GM23338 (cell line): ENCODE results near the gene ACTR6. TPM values are rescaled to one million over a fixed set of nuclear protein-coding genes. Genes with fewer than 3 reads are reported as not detected.

Source experiments
- ATAC-seq: fragments of 200-7000 bp; cut with Tn5 transposase; 3 replicates; pipeline ENCODE4 v1.9.1; 2020
- DNase-seq: peaks from one replicate; pipeline ENCODE4 v3.0.0-alpha.2; 2015; ENCODE audit warnings: low spot score
- H2AFZ ChIP-seq: fragments of 200-600 bp; sonication (generic); 2 replicates; pipeline ENCODE4 v1.8.0; 2016; ENCODE audit warnings: antibody characterized with exemption, mild to moderate bottlenecking, moderate library complexity
- H3F3A ChIP-seq: fragments of 200-600 bp; sonication (generic); replicated peaks from 2 replicates; pipeline ENCODE4 v1.8.0; 2017; ENCODE audit warnings: antibody characterized with exemption, mixed run types, low read depth
- H3K27ac ChIP-seq: fragments of 200-600 bp; sonication (generic); 2 replicates; pipeline ENCODE4 v1.6.1; 2016; ENCODE audit warnings: low read depth
- H3K27me3 ChIP-seq: fragments of 200-600 bp; sonication (generic); 2 replicates; pipeline ENCODE4 v1.8.0; 2016; ENCODE audit warnings: mild to moderate bottlenecking, mixed run types, moderate library complexity; ENCODE audit not compliant: insufficient read depth
- H3K36me3 ChIP-seq: fragments of 200-600 bp; sonication (generic); 2 replicates; pipeline ENCODE4 v1.8.0; 2016; ENCODE audit warnings: mild to moderate bottlenecking; ENCODE audit not compliant: insufficient read depth
- H3K4me1 ChIP-seq: fragments of 200-600 bp; sonication (generic); 2 replicates; pipeline ENCODE4 v1.8.0; 2016; ENCODE audit warnings: mild to moderate bottlenecking, moderate library complexity; ENCODE audit not compliant: insufficient read depth
- H3K4me2 ChIP-seq: fragments of 200-600 bp; sonication (generic); 2 replicates; pipeline ENCODE4 v1.7.1; 2017; ENCODE audit warnings: mixed run types
- H3K4me3 ChIP-seq: fragments of 200-600 bp; sonication (generic); 2 replicates; pipeline ENCODE4 v1.6.1; 2016; ENCODE audit warnings: mixed run types
- H3K79me2 ChIP-seq: fragments of 200-600 bp; sonication (generic); replicated peaks from 2 replicates; pipeline ENCODE4 v1.8.0; 2017; ENCODE audit warnings: mild to moderate bottlenecking; ENCODE audit not compliant: insufficient read depth
- H3K9me2 ChIP-seq: fragments of 200-600 bp; sonication (generic); 2 replicates; pipeline ENCODE4 v1.8.0; 2017; ENCODE audit not compliant: insufficient read depth
- H4K20me1 ChIP-seq: fragments of 200-600 bp; sonication (generic); replicated peaks from 2 replicates; pipeline ENCODE4 v1.8.0; 2017; ENCODE audit warnings: mild to moderate bottlenecking; ENCODE audit not compliant: insufficient read depth
- H3K27ac Mint-ChIP-seq: 2 replicates; pipeline ENCODE4 v1.8.0; 2020; ENCODE audit warnings: inconsistent platforms, mild to moderate bottlenecking, moderate library complexity, mixed read lengths
- H3K27me3 Mint-ChIP-seq: 3 replicates; pipeline ENCODE4 v1.8.0; 2022; ENCODE audit warnings: low read depth, mild to moderate bottlenecking, moderate library complexity, mixed read lengths, inconsistent platforms; ENCODE audit not compliant: insufficient read depth, poor library complexity
- H3K36me3 Mint-ChIP-seq: 3 replicates; pipeline ENCODE4 v1.8.0; 2021; ENCODE audit warnings: low read depth, mild to moderate bottlenecking, inconsistent platforms, moderate library complexity, mixed read lengths
- H3K4me1 Mint-ChIP-seq: 3 replicates; pipeline ENCODE4 v1.8.0; 2020; ENCODE audit warnings: mild to moderate bottlenecking, inconsistent platforms, mixed read lengths
- H3K4me3 Mint-ChIP-seq: 3 replicates; pipeline ENCODE4 v1.8.0; 2021; ENCODE audit warnings: moderate library complexity, mild to moderate bottlenecking, inconsistent platforms, mixed read lengths
- H3K9me3 Mint-ChIP-seq: 3 replicates; pipeline ENCODE4 v1.8.0; 2020; ENCODE audit warnings: moderate library complexity, mild to moderate bottlenecking, inconsistent platforms, mixed read lengths
- EZH2 ChIP-seq: fragments of 200-600 bp; sonication (generic); IDR thresholded peaks from one replicate; pipeline ENCODE4 v1.8.0; 2017; ENCODE audit warnings: antibody characterized with exemption, mild to moderate bottlenecking, low read depth; ENCODE audit not compliant: unreplicated experiment
- EZH2phosphoT487 ChIP-seq: fragments of 200-600 bp; sonication (generic); IDR thresholded peaks from one replicate; pipeline ENCODE4 v1.8.1; 2018; ENCODE audit warnings: antibody characterized with exemption; ENCODE audit not compliant: unreplicated experiment
- ZNF462 ChIP-seq: fragments of 250-450 bp; sonication (Bioruptor Pico); IDR thresholded peaks from 2 replicates; pipeline ENCODE4 v1.5.0; 2020; ENCODE audit warnings: mild to moderate bottlenecking, moderate library complexity
- polyA plus RNA-seq: library from polyadenylated mRNA; unstranded; fragments of >200 nt; fragmentation: Nextera tagmentation; extraction: Ambion mirVana; gene quantifications from 2 replicates; pipeline ENCODE4 v1.2.1, GENCODE V29; 2016
- total RNA-seq: library from RNA; depleted of rRNA; stranded (reverse); fragments of >200 nt; shearing (Covaris generic); gene quantifications from 2 replicates; pipeline ENCODE4 v1.2.3, GENCODE V29; 2014
- TF ChIP-seq, protein P1 (sequence below), 2 experiments: fragments of 200-600 bp in 1 of 2; sonication (generic) in 1 of 2; conservative IDR thresholded peaks; 2 replicates each; pipeline versions ENCODE4 v1.5.1 to v1.6.1; 2016 to 2017; ENCODE audit warnings: antibody characterized with exemption in 2 of 2, low read depth in 2 of 2, mild to moderate bottlenecking in 2 of 2, moderate library complexity in 1 of 2

Gene ACTR6
- total and polyA plus RNA-seq, 2 experiments from 2014 or later, result 30.1 to 42.5 TPM

- H3K27me3 ChIP-seq, result no peaks in the 10 kb centered on the region
- H4K20me1 ChIP-seq, result no peaks in the 10 kb centered on the region
- no peak overlapping the region for H3K4me3 ChIP-seq
- no peaks in the 10 kb centered on the region for H3K9me2 ChIP-seq
- no peak overlapping the region for H3K27ac ChIP-seq
- peaks cover 2% of the 10 kb centered on the region for H3K27me3 Mint-ChIP-seq
- H3K36me3 ChIP-seq, result no peaks in the 10 kb centered on the region
- H3K79me2 ChIP-seq, result peaks cover 5% of the 10 kb centered on the region; the same call in 1 of the 2 replicates
- H3K9me3 Mint-ChIP-seq, result peaks cover 2% of the 10 kb centered on the region; the same call in 1 of the 3 replicates
- H3K27ac Mint-ChIP-seq, result no peak overlapping the region
- no peak overlapping the region for H2AFZ ChIP-seq
- TF ChIP-seq EZH2phosphoT487 (no peak), ZNF462 (CRISPR knock-in tag) (no peak), EZH2 (no peak)
- TF ChIP-seq, protein P1, sequence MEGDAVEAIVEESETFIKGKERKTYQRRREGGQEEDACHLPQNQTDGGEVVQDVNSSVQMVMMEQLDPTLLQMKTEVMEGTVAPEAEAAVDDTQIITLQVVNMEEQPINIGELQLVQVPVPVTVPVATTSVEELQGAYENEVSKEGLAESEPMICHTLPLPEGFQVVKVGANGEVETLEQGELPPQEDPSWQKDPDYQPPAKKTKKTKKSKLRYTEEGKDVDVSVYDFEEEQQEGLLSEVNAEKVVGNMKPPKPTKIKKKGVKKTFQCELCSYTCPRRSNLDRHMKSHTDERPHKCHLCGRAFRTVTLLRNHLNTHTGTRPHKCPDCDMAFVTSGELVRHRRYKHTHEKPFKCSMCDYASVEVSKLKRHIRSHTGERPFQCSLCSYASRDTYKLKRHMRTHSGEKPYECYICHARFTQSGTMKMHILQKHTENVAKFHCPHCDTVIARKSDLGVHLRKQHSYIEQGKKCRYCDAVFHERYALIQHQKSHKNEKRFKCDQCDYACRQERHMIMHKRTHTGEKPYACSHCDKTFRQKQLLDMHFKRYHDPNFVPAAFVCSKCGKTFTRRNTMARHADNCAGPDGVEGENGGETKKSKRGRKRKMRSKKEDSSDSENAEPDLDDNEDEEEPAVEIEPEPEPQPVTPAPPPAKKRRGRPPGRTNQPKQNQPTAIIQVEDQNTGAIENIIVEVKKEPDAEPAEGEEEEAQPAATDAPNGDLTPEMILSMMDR (conservative IDR thresholded peaks at IDR 0.05; ENCODE audit: low read depth in 2 of 2), result no peak
- no peak overlapping the region for H3K4me2 ChIP-seq
- no peaks in the 10 kb centered on the region for H3K4me1 ChIP-seq
- ATAC-seq (no peak), DNase-seq (no peak)
- no peaks in the 10 kb centered on the region for H3F3A ChIP-seq
- H3K4me3 Mint-ChIP-seq, result no peak overlapping the region
- peaks cover 24% of the 10 kb centered on the region for H3K36me3 Mint-ChIP-seq
- peaks cover 8% of the 10 kb centered on the region for H3K4me1 Mint-ChIP-seq
Measured at GRCh38 chr12:100186071-100186470, 14.5 kb upstream of the ACTR6 start.
